HepG2 (cell line): Measurements from ENCODE around the gene IST1. TPM values are rescaled to one million over a fixed set of nuclear protein-coding genes. Genes with fewer than 3 reads are reported as not detected.

Experiments used
- BRCA1 ChIP-seq: sonication (generic); formaldehyde crosslinking; IDR thresholded peaks from 2 replicates; pipeline ENCODE4 v1.4.0; 2020; ENCODE audit warnings: missing genetic modification reagents
- MTA1 ChIP-seq: sonication (generic); formaldehyde crosslinking; IDR thresholded peaks from 2 replicates; pipeline ENCODE4 v1.4.0; 2020; ENCODE audit warnings: missing genetic modification reagents, mild to moderate bottlenecking, borderline replicate concordance
- NONO ChIP-seq, 2 experiments: fragments of 450-650 bp in 1 of 2; sonication (generic) in 1 of 2; formaldehyde crosslinking in 1 of 2; IDR thresholded peaks in 1 of 2; conservative IDR thresholded peaks in 1 of 2; 2 replicates each; pipeline versions ENCODE4 v1.6.1 to v1.8.0; 2017 to 2022; ENCODE audit warnings: mild to moderate bottlenecking in 1 of 2, missing genetic modification reagents in 1 of 2, moderate library complexity in 1 of 2
- NR3C1 ChIP-seq: sonication (generic); formaldehyde crosslinking; IDR thresholded peaks from 2 replicates; pipeline ENCODE4 v1.4.0; 2020; ENCODE audit warnings: missing genetic modification reagents
- ONECUT2 ChIP-seq: sonication (generic); formaldehyde crosslinking; IDR thresholded peaks from 2 replicates; pipeline ENCODE4 v1.4.0; 2020; ENCODE audit warnings: missing genetic modification reagents
- PCBP1 ChIP-seq: fragments of 200-400 bp; formaldehyde crosslinking; IDR thresholded peaks from 2 replicates; pipeline ENCODE4 v1.6.1; 2017; ENCODE audit warnings: mild to moderate bottlenecking, low read depth, low read length, borderline replicate concordance
- PCBP2 ChIP-seq: fragments of 200-400 bp; formaldehyde crosslinking; optimal IDR thresholded peaks from 2 replicates; pipeline ENCODE3; 2018; ENCODE audit warnings: low read length, low read depth; ENCODE audit not compliant: poor library complexity, severe bottlenecking
- PHF21A ChIP-seq: sonication (generic); formaldehyde crosslinking; IDR thresholded peaks from 2 replicates; pipeline ENCODE4 v1.5.0; 2020; ENCODE audit warnings: mild to moderate bottlenecking, missing genetic modification reagents
- PRMT3 ChIP-seq: sonication (generic); formaldehyde crosslinking; IDR thresholded peaks from 2 replicates; pipeline ENCODE4 v1.8.1; 2022; ENCODE audit warnings: low read depth, mild to moderate bottlenecking, moderate library complexity, missing genetic modification reagents, borderline replicate concordance
- RXRB ChIP-seq: IDR thresholded peaks from 2 replicates; pipeline ENCODE4 v1.6.1; 2016; ENCODE audit warnings: borderline replicate concordance, missing genetic modification reagents, missing compliant biosample characterization
- SATB2 ChIP-seq: sonication (generic); formaldehyde crosslinking; IDR thresholded peaks from 2 replicates; pipeline ENCODE4 v1.5.0; 2020; ENCODE audit warnings: missing genetic modification reagents
- SMARCC2 ChIP-seq: fragments of 450-650 bp; IDR thresholded peaks from 2 replicates; pipeline ENCODE4 v1.6.1; 2017; ENCODE audit warnings: antibody characterized with exemption, mild to moderate bottlenecking
- SRSF9 ChIP-seq: fragments of 200-400 bp; formaldehyde crosslinking; IDR thresholded peaks from 2 replicates; pipeline ENCODE4 v1.6.1; 2018; ENCODE audit warnings: borderline replicate concordance, mild to moderate bottlenecking, low read depth, low read length; ENCODE audit not compliant: insufficient read depth, poor library complexity, severe bottlenecking
- TEAD2 ChIP-seq: sonication (generic); formaldehyde crosslinking; IDR thresholded peaks from 2 replicates; pipeline ENCODE4 v1.9.0; 2021; ENCODE audit warnings: missing genetic modification reagents
- ZBTB1 ChIP-seq: sonication (generic); formaldehyde crosslinking; IDR thresholded peaks from 2 replicates; pipeline ENCODE4 v1.4.0; 2020; ENCODE audit warnings: missing genetic modification reagents, borderline replicate concordance
- ZNF224 ChIP-seq: sonication (generic); formaldehyde crosslinking; IDR thresholded peaks from 2 replicates; pipeline ENCODE4 v1.5.0; 2020; ENCODE audit warnings: mild to moderate bottlenecking, missing genetic modification reagents
- ZNF326 ChIP-seq: sonication (generic); formaldehyde crosslinking; IDR thresholded peaks from 2 replicates; pipeline ENCODE4 v1.4.0; 2020; ENCODE audit warnings: missing genetic modification reagents, borderline replicate concordance
- ZNF414 ChIP-seq: sonication (generic); formaldehyde crosslinking; IDR thresholded peaks from 2 replicates; pipeline ENCODE4 v1.5.0; 2020; ENCODE audit warnings: missing genetic modification reagents
- ZNF446 ChIP-seq: sonication (generic); formaldehyde crosslinking; IDR thresholded peaks from 2 replicates; pipeline ENCODE4 v1.5.0; 2020; ENCODE audit warnings: mild to moderate bottlenecking, missing genetic modification reagents
- ZNF460 ChIP-seq: sonication (generic); formaldehyde crosslinking; IDR thresholded peaks from 2 replicates; pipeline ENCODE4 v1.5.1; 2020; ENCODE audit warnings: missing genetic modification reagents, mild to moderate bottlenecking, borderline replicate concordance
- ZNF782 ChIP-seq: sonication (generic); formaldehyde crosslinking; IDR thresholded peaks from 2 replicates; pipeline ENCODE4 v1.4.0; 2020; ENCODE audit warnings: missing genetic modification reagents, mild to moderate bottlenecking, borderline replicate concordance
- ZNF788 ChIP-seq: sonication (generic); formaldehyde crosslinking; IDR thresholded peaks from 2 replicates; pipeline ENCODE4 v1.5.0; 2020; ENCODE audit warnings: mild to moderate bottlenecking, missing genetic modification reagents, borderline replicate concordance
- polyA plus RNA-seq, 8 experiments: library from polyadenylated mRNA; depleted of rRNA in 3 of 8; stranded (reverse) in 7 of 8; unstranded in 1 of 8; fragments of >200 nt; fragmentation: Illumina TruSeq in 4 of 8; extraction: Trizol in 4 of 8; gene quantifications; 2 replicates each; pipeline versions ENCODE4 v1.2.1 to v1.2.3, GENCODE V29; 2011 to 2016; ENCODE audit warnings: low read depth in 4 of 8, missing spikeins in 1 of 8, mixed read lengths in 1 of 8; ENCODE audit not compliant: insufficient read depth in 1 of 8
- total RNA-seq, 5 experiments: library from RNA; depleted of rRNA; stranded (reverse); fragments of >200 nt; fragmentation: Illumina TruSeq; extraction: Trizol; gene quantifications; 2 replicates each; pipeline ENCODE4 v1.2.3, GENCODE V29; 2016; ENCODE audit warnings: low read depth in 1 of 5
- TF ChIP-seq, protein P1 (sequence below): sonication (generic); formaldehyde crosslinking; IDR thresholded peaks from 2 replicates; pipeline ENCODE4 v1.4.0; 2020; ENCODE audit warnings: missing genetic modification reagents
- TF ChIP-seq, protein P2 (sequence below): sonication (generic); formaldehyde crosslinking; IDR thresholded peaks from 2 replicates; pipeline ENCODE4 v1.4.0; 2020; ENCODE audit warnings: missing genetic modification reagents
- TF ChIP-seq, protein P3 (sequence below): sonication (generic); formaldehyde crosslinking; conservative IDR thresholded peaks from 2 replicates; pipeline ENCODE4 v1.4.0; 2020; ENCODE audit warnings: missing genetic modification reagents

The IST1 gene
- total and polyA plus RNA-seq, 2 of the 13 experiments (the other 11 are each of a cell fraction or from before 2014, with no cell fraction given), result 346 to 415 TPM

- peak; percentile 100 for TF ChIP-seq PCBP1
- TF ChIP-seq ZNF782 (CRISPR knock-in tag), result peak; percentile 97
- peak; percentile 11; the same call in 1 of the 2 replicates for TF ChIP-seq ZNF446 (CRISPR knock-in tag)
- no peak for TF ChIP-seq NR3C1
- no peak for TF ChIP-seq SMARCC2
- TF ChIP-seq SRSF9, result no peak
- TF ChIP-seq ZBTB1, result no peak
- TF ChIP-seq PHF21A (CRISPR knock-in tag), result peak; percentile 100
- peak; percentile 47; the same call in 1 of the 2 replicates for TF ChIP-seq ZNF460
- 0 out of 2 replicates have a peak, but pooled peaks have one; percentile 74 for TF ChIP-seq PRMT3 (CRISPR knock-in tag)
- no peak for TF ChIP-seq PCBP2
- TF ChIP-seq ONECUT2, result no peak
- TF ChIP-seq, protein P1, sequence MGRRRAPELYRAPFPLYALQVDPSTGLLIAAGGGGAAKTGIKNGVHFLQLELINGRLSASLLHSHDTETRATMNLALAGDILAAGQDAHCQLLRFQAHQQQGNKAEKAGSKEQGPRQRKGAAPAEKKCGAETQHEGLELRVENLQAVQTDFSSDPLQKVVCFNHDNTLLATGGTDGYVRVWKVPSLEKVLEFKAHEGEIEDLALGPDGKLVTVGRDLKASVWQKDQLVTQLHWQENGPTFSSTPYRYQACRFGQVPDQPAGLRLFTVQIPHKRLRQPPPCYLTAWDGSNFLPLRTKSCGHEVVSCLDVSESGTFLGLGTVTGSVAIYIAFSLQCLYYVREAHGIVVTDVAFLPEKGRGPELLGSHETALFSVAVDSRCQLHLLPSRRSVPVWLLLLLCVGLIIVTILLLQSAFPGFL (CRISPR knock-in tag), result peak; percentile 73; the same call in 1 of the 2 replicates
- peak; percentile 49 for TF ChIP-seq SATB2 (CRISPR knock-in tag)
- peak; percentile 93; the same call in 1 of the 2 replicates for TF ChIP-seq ZNF414 (CRISPR knock-in tag)
- TF ChIP-seq ZNF326 (CRISPR knock-in tag), result 0 out of 2 replicates have a peak, but pooled peaks have one; percentile 29
- TF ChIP-seq RXRB, result peak; percentile 91
- TF ChIP-seq NONO (IDR thresholded peaks at IDR 0.05), result no peak
- TF ChIP-seq NONO (CRISPR knock-in tag; conservative IDR thresholded peaks at IDR 0.05), result peak; percentile 97
- peak; percentile 86; the same call in 1 of the 2 replicates for TF ChIP-seq MTA1
- peak; percentile 93 for TF ChIP-seq ZNF224 (CRISPR knock-in tag)
- TF ChIP-seq, protein P2, sequence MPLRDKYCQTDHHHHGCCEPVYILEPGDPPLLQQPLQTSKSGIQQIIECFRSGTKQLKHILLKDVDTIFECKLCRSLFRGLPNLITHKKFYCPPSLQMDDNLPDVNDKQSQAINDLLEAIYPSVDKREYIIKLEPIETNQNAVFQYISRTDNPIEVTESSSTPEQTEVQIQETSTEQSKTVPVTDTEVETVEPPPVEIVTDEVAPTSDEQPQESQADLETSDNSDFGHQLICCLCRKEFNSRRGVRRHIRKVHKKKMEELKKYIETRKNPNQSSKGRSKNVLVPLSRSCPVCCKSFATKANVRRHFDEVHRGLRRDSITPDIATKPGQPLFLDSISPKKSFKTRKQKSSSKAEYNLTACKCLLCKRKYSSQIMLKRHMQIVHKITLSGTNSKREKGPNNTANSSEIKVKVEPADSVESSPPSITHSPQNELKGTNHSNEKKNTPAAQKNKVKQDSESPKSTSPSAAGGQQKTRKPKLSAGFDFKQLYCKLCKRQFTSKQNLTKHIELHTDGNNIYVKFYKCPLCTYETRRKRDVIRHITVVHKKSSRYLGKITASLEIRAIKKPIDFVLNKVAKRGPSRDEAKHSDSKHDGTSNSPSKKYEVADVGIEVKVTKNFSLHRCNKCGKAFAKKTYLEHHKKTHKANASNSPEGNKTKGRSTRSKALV (CRISPR knock-in tag), result peak; percentile 91
- TF ChIP-seq ZNF788, result peak; percentile 99
- TF ChIP-seq BRCA1 (CRISPR knock-in tag), result peak; percentile 96
- TF ChIP-seq, protein P3, sequence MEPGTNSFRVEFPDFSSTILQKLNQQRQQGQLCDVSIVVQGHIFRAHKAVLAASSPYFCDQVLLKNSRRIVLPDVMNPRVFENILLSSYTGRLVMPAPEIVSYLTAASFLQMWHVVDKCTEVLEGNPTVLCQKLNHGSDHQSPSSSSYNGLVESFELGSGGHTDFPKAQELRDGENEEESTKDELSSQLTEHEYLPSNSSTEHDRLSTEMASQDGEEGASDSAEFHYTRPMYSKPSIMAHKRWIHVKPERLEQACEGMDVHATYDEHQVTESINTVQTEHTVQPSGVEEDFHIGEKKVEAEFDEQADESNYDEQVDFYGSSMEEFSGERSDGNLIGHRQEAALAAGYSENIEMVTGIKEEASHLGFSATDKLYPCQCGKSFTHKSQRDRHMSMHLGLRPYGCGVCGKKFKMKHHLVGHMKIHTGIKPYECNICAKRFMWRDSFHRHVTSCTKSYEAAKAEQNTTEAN (CRISPR knock-in tag), result peak; percentile 92
- TF ChIP-seq TEAD2 (CRISPR knock-in tag), result peak; percentile 94
Observed at GRCh38 chr16:71894921-71895678, at the start of gene IST1 (continued).
